BLaER1 (cell line): Measurements from ENCODE around the gene DNMBP.
"Not testable (repeated sequence)": the region's sequence is repeated elsewhere in the genome, so short reads cannot be mapped to it uniquely, and the experiment has no call there.

Experiments
- H3K27ac ChIP-seq: shearing (Covaris generic); formaldehyde crosslinking; 2 replicates; pipeline ENCODE4 v1.8.1; 2022
- H3K27me3 ChIP-seq: shearing (Covaris generic); formaldehyde crosslinking; 2 replicates; pipeline ENCODE4 v1.8.1; 2022
- H3K36me3 ChIP-seq: shearing (Covaris generic); formaldehyde crosslinking; 2 replicates; pipeline ENCODE4 v1.8.1; 2022
- H3K4me1 ChIP-seq: shearing (Covaris generic); formaldehyde crosslinking; 2 replicates; pipeline ENCODE4 v1.8.1; 2022
- H3K4me2 ChIP-seq: shearing (Covaris generic); formaldehyde crosslinking; 2 replicates; pipeline ENCODE4 v1.8.1; 2022
- H3K4me3 ChIP-seq: shearing (Covaris generic); formaldehyde crosslinking; 2 replicates; pipeline ENCODE4 v1.8.1; 2022
- H3K9ac ChIP-seq: shearing (Covaris generic); formaldehyde crosslinking; 2 replicates; pipeline ENCODE4 v1.8.1; 2022
- H3K9me3 ChIP-seq: shearing (Covaris generic); formaldehyde crosslinking; 2 replicates; pipeline ENCODE4 v1.8.1; 2022
- H4K20me1 ChIP-seq: shearing (Covaris generic); formaldehyde crosslinking; 2 replicates; pipeline ENCODE4 v1.8.1; 2022
- Cebpa-rat ChIP-seq: shearing (Covaris generic); IDR thresholded peaks from 2 replicates; pipeline ENCODE4 v1.8.1; 2022

Gene DNMBP

DNA sequence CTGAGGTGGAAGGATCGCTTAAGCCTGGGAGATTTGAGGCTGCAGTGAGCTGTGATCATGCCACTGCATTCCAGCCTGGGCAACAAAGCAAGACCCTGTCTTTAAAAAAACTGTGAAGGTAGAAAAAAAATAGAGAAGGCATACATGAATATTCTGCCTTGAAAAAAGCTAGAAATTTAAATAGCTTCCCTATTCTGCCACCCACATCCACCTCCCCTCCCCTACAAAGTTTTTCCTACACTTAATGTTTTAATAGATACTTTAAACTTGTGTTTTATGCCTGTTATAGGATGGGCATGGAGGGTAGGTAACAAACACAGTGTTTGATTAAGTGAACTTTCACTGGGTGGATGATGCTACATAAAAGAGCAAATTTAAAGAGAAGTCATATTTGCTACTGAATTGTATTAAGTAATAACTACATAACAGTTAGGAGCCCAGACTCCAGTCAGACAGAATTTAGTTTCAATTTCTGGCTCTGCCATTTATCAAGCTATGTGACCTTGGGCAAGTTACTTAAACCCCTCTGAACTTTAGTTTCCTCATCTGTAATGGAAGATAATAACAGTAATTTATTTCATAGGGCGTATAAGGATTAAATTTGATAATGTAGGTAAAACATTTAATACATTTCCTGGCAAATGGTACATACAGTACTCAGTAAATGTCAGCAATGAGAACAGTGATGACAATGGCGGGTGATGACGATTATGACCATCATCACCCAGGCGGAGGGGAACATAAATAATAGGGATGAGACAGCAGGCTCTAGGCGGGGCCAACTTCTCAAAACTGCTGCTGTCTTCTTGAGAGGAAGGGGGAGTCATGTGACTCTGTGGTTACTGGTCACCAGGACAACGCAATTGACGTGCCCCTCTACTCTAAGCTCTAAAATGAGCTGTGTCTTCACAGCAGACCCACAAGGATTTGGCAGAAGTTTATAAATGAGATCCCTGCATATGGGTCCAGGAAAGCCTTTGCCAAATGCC is 15.8 kb downstream of the DNMBP start:
- Histone ChIP-seq H3K36me3 (no peaks in the 10 kb centered on the region), H3K27me3 (no peaks in the 10 kb centered on the region), H3K4me3 (no peak overlapping the region), H4K20me1 (no peaks in the 10 kb centered on the region), H3K9ac (no peak overlapping the region), H3K4me2 (peak overlapping the region; percentile 68), H3K4me1 (peaks cover 48% of the 10 kb centered on the region), H3K27ac (no peak overlapping the region), H3K9me3 (no peaks in the 10 kb centered on the region)
- no peak for TF ChIP-seq Cebpa-rat

DNA sequence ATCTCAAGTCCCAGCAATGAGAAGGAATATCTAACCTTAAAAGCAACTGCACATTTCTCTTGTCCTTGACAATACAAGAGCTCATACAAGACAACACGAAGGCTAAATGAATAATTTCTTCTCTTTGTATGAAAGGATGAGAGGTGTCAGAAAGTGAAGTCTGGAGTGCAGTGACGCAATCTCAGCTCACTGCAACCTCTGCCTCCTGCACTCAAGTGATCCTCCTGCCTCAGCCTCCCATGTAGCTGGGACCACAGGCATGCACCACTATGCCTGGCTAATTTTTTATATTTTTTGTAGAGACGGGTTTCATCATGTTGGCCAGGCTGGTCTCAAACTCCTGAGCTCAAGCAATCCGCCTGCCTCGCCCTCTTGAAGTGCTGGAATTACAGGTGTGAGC is 24.1 kb downstream of the DNMBP start:
- not testable (repeated sequence) for H3K27ac ChIP-seq, H3K36me3 ChIP-seq, H3K27me3 ChIP-seq, H3K9me3 ChIP-seq, H3K4me2 ChIP-seq, H3K9ac ChIP-seq, H3K4me3 ChIP-seq, H4K20me1 ChIP-seq
- peaks cover 35% of the 10 kb centered on the region for H3K4me1 ChIP-seq

- Histone ChIP-seq H3K9me3 (no peaks in the 10 kb centered on the region), H4K20me1 (no peaks in the 10 kb centered on the region), H3K27ac (no peak overlapping the region), H3K9ac (no peak overlapping the region), H3K27me3 (no peaks in the 10 kb centered on the region), H3K4me3 (no peak overlapping the region), H3K4me2 (peak overlapping the region; percentile 82; the same call in 1 of the 2 replicates), H3K36me3 (no peaks in the 10 kb centered on the region), H3K4me1 (peaks cover 46% of the 10 kb centered on the region)
- no peak for TF ChIP-seq Cebpa-rat
Measured at GRCh38 chr10:99984211-99985034, 25.3 kb downstream of the DNMBP start.

- peak overlapping the region; percentile 82 for H3K4me2 ChIP-seq
- H4K20me1 ChIP-seq: no peaks in the 10 kb centered on the region
- H3K9ac ChIP-seq: peak overlapping the region; percentile 62; the same call in 1 of the 2 replicates
- peak overlapping the region; percentile 65 for H3K27ac ChIP-seq
- no peak overlapping the region for H3K4me3 ChIP-seq
- no peaks in the 10 kb centered on the region for H3K27me3 ChIP-seq
- H3K36me3 ChIP-seq: no peaks in the 10 kb centered on the region
- H3K9me3 ChIP-seq: no peaks in the 10 kb centered on the region
- H3K4me1 ChIP-seq: peaks cover 46% of the 10 kb centered on the region
- no peak for TF ChIP-seq Cebpa-rat
Measured at GRCh38 chr10:99983280-99983988, 26.3 kb downstream of the DNMBP start.

- Histone ChIP-seq H3K9ac (peak overlapping the region; percentile 62; the same call in 1 of the 2 replicates), H3K4me2 (peak overlapping the region; percentile 82), H3K4me3 (no peak overlapping the region), H3K36me3 (no peaks in the 10 kb centered on the region), H3K9me3 (no peaks in the 10 kb centered on the region), H4K20me1 (no peaks in the 10 kb centered on the region), H3K27ac (peak overlapping the region; percentile 65), H3K4me1 (peaks cover 46% of the 10 kb centered on the region), H3K27me3 (no peaks in the 10 kb centered on the region)
- TF ChIP-seq Cebpa-rat: no peak
Measured at GRCh38 chr10:99982728-99983127, 27.0 kb downstream of the DNMBP start.

- Histone ChIP-seq H3K4me2 (peak overlapping the region; percentile 82), H3K9ac (no peak overlapping the region), H3K27ac (no peak overlapping the region)
Measured at GRCh38 chr10:99981581-99982199, 28.1 kb downstream of the DNMBP start.

GRCh38 chr10:99979066-99979685 is 30.6 kb downstream of the DNMBP start:
- Histone ChIP-seq H3K9ac (no peak overlapping the region), H3K9me3 (no peaks in the 10 kb centered on the region), H3K4me1 (peaks cover 66% of the 10 kb centered on the region), H3K27ac (no peak overlapping the region), H4K20me1 (no peaks in the 10 kb centered on the region), H3K4me3 (no peak overlapping the region), H3K27me3 (no peaks in the 10 kb centered on the region), H3K36me3 (no peaks in the 10 kb centered on the region), H3K4me2 (no peak overlapping the region)
- no peak for TF ChIP-seq Cebpa-rat

More at GRCh38 chr10:99981581-99982199, 28.1 kb downstream of the DNMBP start:
- Histone ChIP-seq H3K36me3 (no peaks in the 10 kb centered on the region), H4K20me1 (no peaks in the 10 kb centered on the region), H3K9me3 (no peaks in the 10 kb centered on the region), H3K4me3 (no peak overlapping the region), H3K4me1 (peaks cover 51% of the 10 kb centered on the region), H3K27me3 (no peaks in the 10 kb centered on the region)
- no peak for TF ChIP-seq Cebpa-rat

GRCh38 chr10:99977916-99978315 is 31.8 kb downstream of the DNMBP start:
- H3K9ac ChIP-seq: no peak overlapping the region
- no peaks in the 10 kb centered on the region for H4K20me1 ChIP-seq
- no peak overlapping the region for H3K27ac ChIP-seq
- H3K9me3 ChIP-seq: no peaks in the 10 kb centered on the region
- H3K4me1 ChIP-seq: peaks cover 53% of the 10 kb centered on the region
- no peak overlapping the region for H3K4me3 ChIP-seq
- H3K27me3 ChIP-seq: no peaks in the 10 kb centered on the region
- no peak for TF ChIP-seq Cebpa-rat
- no peak overlapping the region for H3K4me2 ChIP-seq
- no peaks in the 10 kb centered on the region for H3K36me3 ChIP-seq
